GM19023 (cell line): Measurements from ENCODE around the gene PTBP1.
"Not testable (repeated sequence)": the region's sequence is repeated elsewhere in the genome, so short reads cannot be mapped to it uniquely, and the experiment has no call there.

Experiments
- ATAC-seq: cut with Tn5 transposase; IDR thresholded peaks from one replicate; pipeline ENCODE4 v1.9.1; 2021; ENCODE audit warnings: mild to moderate bottlenecking, moderate library complexity; ENCODE audit not compliant: unreplicated experiment

Gene PTBP1

GRCh38 chr19:807627-808422 lies 10.6 kb downstream of the PTBP1 start:
- ATAC-seq: no peak

- no peak for ATAC-seq
These were observed 11.1 kb downstream of the PTBP1 start for GRCh38 chr19:808423-808775.

- no peak for ATAC-seq
These were observed 13.0 kb downstream of the PTBP1 start for GRCh38 chr19:810077-810855.

GRCh38 chr19:810883-811489 lies 13.7 kb downstream of the PTBP1 start:
- ATAC-seq: no peak

GRCh38 chr19:811506-812048 lies 14.3 kb downstream of the PTBP1 start:
- ATAC-seq: no peak

GRCh38 chr19:812049-812746 lies 14.9 kb downstream of the PTBP1 start:
- no peak for ATAC-seq

GRCh38 chr19:812747-813218 lies 15.5 kb downstream of the PTBP1 start:
- no peak for ATAC-seq

GRCh38 chr19:813219-814151 lies 16.2 kb downstream of the PTBP1 start:
- ATAC-seq: no peak

- no peak for ATAC-seq
These were observed 17.2 kb downstream of the PTBP1 start for GRCh38 chr19:814152-815078.

- no peak for ATAC-seq
These were observed 18.0 kb downstream of the PTBP1 start for GRCh38 chr19:815079-815774.

- no peak for ATAC-seq
These were observed 18.7 kb downstream of the PTBP1 start for GRCh38 chr19:815775-816499.

- no peak for ATAC-seq
These were observed 19.2 kb downstream of the PTBP1 start for GRCh38 chr19:816500-816857.

- ATAC-seq: not testable (repeated sequence)
These were observed 23.0 kb downstream of the PTBP1 start for GRCh38 chr19:820212-820611.

- no peak for ATAC-seq
These were observed 24.1 kb downstream of the PTBP1 start for GRCh38 chr19:821231-821824.

- no peak for ATAC-seq
These were observed 24.7 kb downstream of the PTBP1 start, which contains the start of gene PLPPR3 for GRCh38 chr19:821825-822503. Gene PLPPR3, minus strand, starts transcription at chr19:821955. Its CDS starts 396 bp downstream, at chr19:821559.

GRCh38 chr19:823565-824121 lies 26.4 kb downstream of the PTBP1 start:
- no peak for ATAC-seq
